Esophagus (tissue), 2 donors: ENCODE data around the gene SLC39A1. TPM values are rescaled to one million over a fixed set of nuclear protein-coding genes. Genes with fewer than 3 reads are reported as not detected.
A peak's percentile ranks its signal among the peaks of the same experiment; 100 is the strongest.
"Not testable (repeated sequence)": the region's sequence is repeated elsewhere in the genome, so short reads cannot be mapped to it uniquely, and the experiment has no call there.

Experiments used
- H3K27ac ChIP-seq, 2 donors: one replicate each; pipeline ENCODE4 v1.5.1; 2013; ENCODE audit warnings: low read depth in 2 of 2, mild to moderate bottlenecking in 2 of 2, inconsistent platforms in 1 of 2, low read length in 1 of 2, moderate library complexity in 1 of 2
- H3K27me3 ChIP-seq, 2 donors: one replicate each; pipeline ENCODE4 v1.6.1; 2013; ENCODE audit warnings: low read length in 2 of 2, control low read depth in 1 of 2, mild to moderate bottlenecking in 1 of 2; ENCODE audit not compliant: insufficient read depth in 2 of 2, control insufficient read depth in 1 of 2
- H3K36me3 ChIP-seq, 2 donors: one replicate each; pipeline ENCODE4 v1.6.1; 2013; ENCODE audit warnings: low read length in 1 of 2; ENCODE audit not compliant: control insufficient read depth in 2 of 2, insufficient read depth in 2 of 2
- H3K4me1 ChIP-seq, 2 donors: one replicate each; pipeline ENCODE4 v1.6.1; 2013; ENCODE audit warnings: low read length in 1 of 2; ENCODE audit not compliant: control insufficient read depth in 2 of 2, insufficient read depth in 2 of 2
- H3K4me3 ChIP-seq, 2 donors: one replicate each; pipeline ENCODE4 v1.5.1; 2013; ENCODE audit warnings: low read length in 2 of 2, mild to moderate bottlenecking in 2 of 2, low read depth in 1 of 2, moderate library complexity in 1 of 2
- H3K9me3 ChIP-seq, 2 donors: one replicate each; pipeline ENCODE4 v1.6.1; 2013; ENCODE audit warnings: mild to moderate bottlenecking in 2 of 2, low read depth in 1 of 2, low read length in 1 of 2, moderate library complexity in 1 of 2; ENCODE audit not compliant: control insufficient read depth in 2 of 2, insufficient read depth in 1 of 2
- WGBS, 2 donors: extraction: QIAGEN DNeasy Blood & Tissue Kit; methylation state at CpG; one replicate each; pipeline ENCODE4 v1.1.7; 2013; 5-methylcytosine and 5-hydroxymethylcytosine counted together
- polyA plus RNA-seq, 2 donors: library from polyadenylated mRNA; stranded (reverse); fragments of 200-250 nt; gene quantifications; one replicate each; pipeline ENCODE4 v1.2.3, GENCODE V29; 2013
- donor health status: healthy with polysubstance abuse.
- donor health status: Bipolar disorder and iron deficiency.

Gene SLC39A1
- polyA plus RNA-seq, 2 donors = 29.0 to 51.2 TPM

DNA sequence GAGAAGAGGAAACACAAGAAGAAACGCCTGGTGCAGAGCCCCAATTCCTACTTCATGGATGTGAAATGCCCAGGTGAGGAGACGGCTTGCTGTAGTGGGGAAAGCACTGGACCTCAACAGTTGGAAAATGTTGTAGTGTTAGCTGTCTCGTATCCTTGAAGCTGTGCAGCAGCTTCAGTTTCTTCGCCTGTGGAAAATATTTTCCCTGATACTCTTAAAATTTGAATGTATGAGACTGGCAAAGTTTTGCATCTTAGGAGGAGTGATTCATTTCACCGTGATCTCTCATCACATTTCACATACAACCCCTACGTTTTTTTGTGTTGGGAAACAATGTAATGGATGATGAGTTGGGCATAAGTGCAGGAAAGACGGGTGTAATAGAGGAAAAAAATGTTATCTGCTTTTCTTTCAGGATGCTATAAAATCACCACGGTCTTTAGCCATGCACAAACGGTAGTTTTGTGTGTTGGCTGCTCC lies 27.9 kb upstream of the SLC39A1 start:
- no peaks in the 10 kb centered on the region for H3K9me3 ChIP-seq
- H3K4me3 ChIP-seq = peak overlapping the region; percentile 72 to 96
- no peaks in the 10 kb centered on the region for H3K27me3 ChIP-seq
- H3K27ac ChIP-seq = peak overlapping the region; percentile 92 to 99
- H3K36me3 ChIP-seq = peaks cover 0 to 5% of the 10 kb centered on the region in 2 donors
- no peaks in the 10 kb centered on the region for H3K4me1 ChIP-seq
- WGBS, 2 donors = 8 to 11% methylated on average over 9 of the region's 9 CpGs

DNA sequence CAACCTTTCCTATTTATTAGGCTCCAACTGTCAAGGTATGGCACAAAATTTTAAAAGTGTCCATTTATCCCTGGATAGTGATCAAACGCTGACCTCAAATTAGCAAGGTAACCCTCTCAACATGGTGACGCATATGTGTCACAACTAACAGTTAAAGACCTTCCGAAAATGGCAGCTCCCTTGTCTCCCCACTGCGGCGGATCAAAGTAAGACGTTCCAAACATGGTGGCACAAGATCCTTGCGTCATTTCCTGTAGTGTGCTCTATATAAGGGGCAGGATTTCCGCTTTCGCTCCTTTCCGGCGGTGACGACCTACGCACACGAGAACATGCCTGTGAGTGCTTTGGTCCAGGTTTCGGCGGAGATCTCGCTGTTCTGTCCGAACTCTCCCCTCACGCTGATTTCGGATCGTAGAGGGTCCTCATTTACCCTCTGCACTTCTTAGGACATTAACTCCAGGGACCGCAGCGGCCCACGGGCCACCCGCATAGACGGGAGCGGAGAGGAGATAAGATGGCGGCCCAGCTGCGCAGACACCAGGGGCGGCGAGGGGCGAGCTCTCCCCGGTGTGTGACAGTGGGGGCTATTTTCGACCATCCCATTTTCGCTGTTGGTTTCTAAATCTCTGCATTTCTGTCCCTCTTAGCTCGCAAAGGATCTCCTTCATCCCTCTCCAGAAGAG lies 27.3 kb upstream of the SLC39A1 start, which contains the start of gene RPS27:
Gene RPS27, plus strand, starts transcription at position 295 of the 683 bp plus-strand sequence. Its CDS starts 35 bp downstream, at position 330.
- Histone ChIP-seq H3K36me3 (peaks cover 0 to 5% of the 10 kb centered on the region in 2 donors), H3K27ac (peak within 1 kb of the TSS; percentile 92 to 99), H3K9me3 (no peaks in the 10 kb centered on the region), H3K4me1 (no peaks in the 10 kb centered on the region), H3K4me3 (peak within 1 kb of the TSS; percentile 72 to 96), H3K27me3 (no peaks in the 10 kb centered on the region)
- WGBS, 2 donors = 0 to 1% methylated on average over 36 of the region's 36 CpGs

DNA sequence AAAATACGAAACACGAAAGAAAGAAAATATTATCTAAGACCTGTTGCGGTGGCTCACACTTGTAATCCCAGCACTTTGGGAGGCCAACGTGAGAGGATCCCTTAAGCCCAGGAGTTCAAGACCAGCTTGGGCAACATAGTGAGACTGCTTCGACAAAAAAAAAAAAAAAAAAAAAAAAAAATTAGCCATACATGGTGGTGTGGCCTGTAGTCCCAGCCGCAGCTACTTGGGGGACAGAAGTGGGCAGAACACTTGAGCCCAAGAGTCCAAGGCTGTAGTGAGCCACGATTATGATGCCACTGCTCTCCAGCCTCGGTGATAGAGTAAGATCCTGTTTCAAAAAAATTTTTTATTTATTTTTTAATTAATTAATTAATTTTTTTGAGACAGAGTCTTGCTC lies 24.3 kb upstream of the SLC39A1 start:
- H3K27me3 ChIP-seq = no peaks in the 10 kb centered on the region
- no peak overlapping the region for H3K4me3 ChIP-seq
- 89 to 92% methylated on average over 8 of the region's 8 CpGs for WGBS, 2 donors
- H3K9me3 ChIP-seq = no peaks in the 10 kb centered on the region
- peaks cover 0 to 2% of the 10 kb centered on the region in 2 donors for H3K36me3 ChIP-seq
- H3K4me1 ChIP-seq = no peaks in the 10 kb centered on the region
- peak overlapping the region in 1 of 2 donors; percentile 13 for H3K27ac ChIP-seq

DNA sequence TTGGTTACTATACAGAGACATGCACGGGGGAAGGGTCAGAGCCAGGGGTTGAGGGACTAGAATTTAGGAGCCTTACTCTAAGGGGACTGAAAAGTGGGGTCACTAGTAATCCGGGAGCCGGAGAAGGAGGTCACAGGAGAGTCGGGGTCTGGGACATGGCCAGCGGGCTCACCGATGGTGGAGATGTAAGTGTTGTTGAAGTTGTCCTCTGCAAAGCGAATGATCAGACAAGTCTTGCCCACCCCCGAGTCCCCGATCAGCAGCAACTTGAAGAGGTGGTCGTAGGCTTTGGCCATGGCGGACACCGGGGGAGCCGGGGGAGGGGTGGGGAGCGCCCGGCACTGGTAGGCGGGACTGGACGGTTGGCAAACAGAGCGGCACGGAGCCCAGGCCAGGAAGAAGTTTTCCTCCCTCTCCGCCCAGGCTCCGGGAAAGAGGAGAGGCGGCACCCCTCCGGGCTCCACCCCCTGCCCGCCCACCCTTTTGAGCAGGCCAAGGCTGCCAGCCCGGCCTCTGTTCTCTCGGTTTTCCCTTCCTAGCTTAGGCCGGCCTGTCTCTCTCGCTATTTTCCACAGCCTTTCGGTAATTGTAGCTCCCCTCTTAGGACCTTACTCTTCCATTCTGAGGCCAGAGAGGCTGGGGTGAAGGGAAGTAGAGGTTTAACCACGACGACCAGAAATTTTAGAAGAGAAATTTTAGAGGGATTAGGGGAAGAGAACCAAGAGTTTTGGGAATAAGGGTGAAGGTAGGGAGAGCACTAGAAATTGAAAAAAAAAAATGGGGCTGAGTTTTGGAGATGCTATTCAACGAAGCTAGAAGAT lies 22.8 kb upstream of the SLC39A1 start, which contains the start of gene RAB13:
Gene RAB13, minus strand, starts transcription at position 399 of the 821 bp plus-strand sequence. Its CDS starts 103 bp downstream, at position 296.
- 2 to 4% methylated on average over 21 to 32 of the region's 32 CpGs for WGBS, 2 donors
- Histone ChIP-seq H3K27me3 (no peaks in the 10 kb centered on the region), H3K4me1 (no peaks in the 10 kb centered on the region), H3K27ac (peak within 1 kb of the TSS; percentile 90 to 92), H3K9me3 (no peaks in the 10 kb centered on the region), H3K4me3 (peak within 1 kb of the TSS; percentile 56 to 67), H3K36me3 (peaks cover 0 to 5% of the 10 kb centered on the region in 2 donors)

DNA sequence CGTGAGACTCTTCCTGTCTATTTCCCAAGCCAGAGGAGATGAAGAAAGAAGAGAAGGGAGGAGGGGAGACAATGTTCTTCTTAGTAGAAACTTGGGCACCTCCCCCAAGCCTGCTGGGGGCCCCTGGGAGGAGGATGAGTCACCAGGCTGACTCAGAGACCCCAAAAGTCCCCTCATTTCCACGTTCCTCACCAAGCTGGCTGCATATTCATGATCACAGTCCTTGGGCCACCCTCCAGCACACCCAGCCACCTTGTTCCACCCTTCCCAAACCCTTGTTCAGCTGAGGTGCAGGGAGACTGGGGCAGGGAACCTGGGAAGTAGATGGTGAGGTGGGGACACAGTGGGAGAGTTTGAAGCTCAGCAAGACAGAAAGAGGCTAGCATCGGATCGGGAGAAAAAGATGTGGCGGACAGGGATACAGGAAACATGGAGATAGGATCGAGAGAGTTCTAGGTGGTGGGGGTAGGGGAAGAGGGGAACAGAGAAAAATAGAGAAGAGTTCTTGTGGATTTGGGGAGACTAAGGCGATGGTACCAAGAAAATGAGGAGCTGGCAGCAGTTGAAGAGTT lies 22.1 kb upstream of the SLC39A1 start:
- H3K27me3 ChIP-seq = no peaks in the 10 kb centered on the region
- H3K4me1 ChIP-seq = no peaks in the 10 kb centered on the region
- peak overlapping the region; percentile 56 to 67 for H3K4me3 ChIP-seq
- peaks cover 0 to 5% of the 10 kb centered on the region in 2 donors for H3K36me3 ChIP-seq
- H3K9me3 ChIP-seq = no peaks in the 10 kb centered on the region
- peak overlapping the region; percentile 90 to 91 for H3K27ac ChIP-seq
- WGBS, 2 donors = 12 to 13% methylated on average over 7 of the region's 7 CpGs

DNA sequence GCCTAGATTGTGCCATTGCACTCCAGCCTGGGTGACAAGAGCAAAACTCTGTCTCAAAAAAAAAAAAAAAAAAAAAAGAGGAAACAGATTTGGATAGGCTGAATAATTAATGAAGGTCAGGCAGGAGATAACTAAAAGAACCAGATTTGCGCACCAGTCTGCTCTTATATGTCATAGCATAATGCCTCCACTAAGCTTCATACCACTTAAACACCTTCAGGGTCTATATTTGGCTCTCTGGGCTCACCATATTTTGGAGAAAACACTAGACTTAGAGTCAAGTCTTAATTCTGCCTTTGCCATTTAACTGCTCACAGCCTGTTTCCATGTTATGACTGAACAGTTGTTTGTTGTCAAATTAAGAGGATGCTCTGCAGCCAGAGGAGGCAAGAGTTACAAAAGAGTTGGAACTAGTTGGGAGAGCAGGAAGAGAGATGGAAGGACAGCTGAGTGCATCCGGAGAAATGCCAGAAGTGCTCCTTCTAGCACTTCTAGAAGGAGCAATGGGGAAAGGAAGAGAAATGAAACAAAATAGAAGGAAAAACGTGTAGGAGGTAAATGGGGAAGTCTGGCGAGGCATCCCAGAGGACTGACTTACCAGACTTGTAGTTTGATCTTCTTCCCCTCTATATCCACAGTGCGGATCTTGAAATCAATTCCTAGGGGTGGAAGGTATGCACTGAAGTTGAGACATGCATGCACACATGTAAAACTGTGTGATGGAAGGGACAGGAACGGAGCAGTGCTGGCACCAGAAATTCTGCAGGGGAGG lies 21.0 kb upstream of the SLC39A1 start:
- H3K9me3 ChIP-seq = no peaks in the 10 kb centered on the region
- peaks cover 0 to 5% of the 10 kb centered on the region in 2 donors for H3K36me3 ChIP-seq
- no peak overlapping the region for H3K27ac ChIP-seq
- 67 to 72% methylated on average over 6 of the region's 6 CpGs for whole genome bisulfite sequencing, 2 donors
- no peak overlapping the region for H3K4me3 ChIP-seq
- no peaks in the 10 kb centered on the region for H3K27me3 ChIP-seq
- no peaks in the 10 kb centered on the region for H3K4me1 ChIP-seq

DNA sequence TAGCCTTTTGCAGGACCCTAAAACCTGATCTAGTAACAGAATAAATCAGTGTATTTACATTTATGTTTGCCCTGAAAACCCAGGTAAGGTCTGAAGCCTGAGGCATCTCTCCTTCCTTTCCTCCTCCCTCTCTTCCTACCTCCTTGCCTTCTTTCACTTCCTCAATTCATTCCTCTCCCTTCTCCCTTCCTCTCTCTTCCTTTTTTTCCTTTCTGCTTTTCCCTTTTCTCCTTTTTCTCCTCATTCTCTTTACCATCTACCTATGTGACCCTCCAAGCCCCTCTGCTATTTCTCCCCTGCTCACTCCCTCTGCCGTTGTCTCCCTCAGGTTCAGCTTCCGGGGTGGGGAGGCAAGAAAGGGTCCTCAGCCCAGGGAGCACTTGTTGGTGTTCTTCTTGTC lies 18.4 kb upstream of the SLC39A1 start:
- not testable (repeated sequence) for H3K4me1 ChIP-seq, H3K36me3 ChIP-seq

DNA sequence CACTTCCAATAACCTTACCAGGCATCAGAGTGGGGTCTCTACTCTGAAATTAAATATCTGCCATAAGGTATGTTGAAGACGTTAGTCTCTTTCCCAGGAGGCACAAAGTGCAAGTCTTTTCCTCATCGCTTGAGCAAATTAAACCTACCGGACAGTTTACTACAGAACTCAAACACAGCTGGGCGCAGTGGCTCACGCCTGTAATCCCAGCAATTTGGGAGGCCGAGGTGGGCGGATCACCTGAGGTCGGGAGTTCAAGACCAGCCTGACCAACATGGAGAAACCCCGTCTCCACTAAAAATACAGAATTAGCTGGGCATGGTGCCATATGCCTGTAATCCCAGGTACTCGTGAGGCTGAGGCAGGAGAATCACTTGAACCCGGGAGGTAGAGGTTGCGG lies 15.8 kb upstream of the SLC39A1 start:
- 91% methylated on average over 12 of the region's 12 CpGs for WGBS, 2 donors
- not testable (repeated sequence) for H3K4me1 ChIP-seq, H3K4me3 ChIP-seq, H3K27ac ChIP-seq, H3K9me3 ChIP-seq, H3K27me3 ChIP-seq
- peaks cover 0 to 10% of the 10 kb centered on the region in 2 donors for H3K36me3 ChIP-seq

More for the DNA sequence above, 18.4 kb upstream of the SLC39A1 start:
- H3K4me3 ChIP-seq, H3K9me3 ChIP-seq, H3K27ac ChIP-seq, H3K27me3 ChIP-seq: not testable (repeated sequence)
- 84 to 85% methylated on average over 2 of the region's 2 CpGs for WGBS, 2 donors
